Renal cortical epithelial cell (primary cell): ENCODE measurements around the gene POU6F2. TPM values are rescaled to one million over a fixed set of nuclear protein-coding genes. Genes with fewer than 3 reads are reported as not detected.

Experiments used
- DNase-seq: peaks from one replicate; pipeline ENCODE4 v3.0.0-alpha.2; 2011; ENCODE audit warnings: low read depth
- total RNA-seq: library from RNA; depleted of rRNA; stranded (reverse); fragments of >200 nt; gene quantifications from 2 replicates; pipeline ENCODE4 v1.2.3, GENCODE V29; 2014

POU6F2 gene
- total RNA-seq, 1 donor from 2014 or later = not detected

DNA sequence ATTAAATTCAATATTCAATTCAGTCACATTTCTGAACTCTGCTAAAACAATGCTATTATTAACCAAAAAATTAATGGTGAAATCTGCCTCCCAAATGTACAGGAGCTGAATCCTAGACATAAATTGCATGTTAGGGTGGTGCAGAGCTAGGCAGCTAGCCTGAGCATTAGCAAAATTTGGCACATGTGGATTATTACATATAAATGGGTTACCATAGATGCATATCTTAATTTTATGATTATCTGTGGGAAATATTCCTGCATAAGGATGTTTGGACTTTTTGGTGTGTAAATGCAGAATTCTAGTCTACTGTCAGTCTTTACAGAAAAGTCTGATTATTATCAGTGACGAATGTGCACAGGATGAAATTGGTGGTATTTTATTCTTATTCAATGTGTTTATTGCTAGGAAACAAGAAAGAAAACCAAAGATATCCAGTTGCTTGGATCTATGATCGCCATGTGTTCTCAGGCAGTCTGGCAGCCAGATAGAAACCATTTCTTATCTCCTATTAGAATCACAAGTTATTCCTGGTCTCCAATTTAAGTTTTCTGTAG, 150.7 kb downstream of the POU6F2 start:
- DNase-seq = no peak

DNA sequence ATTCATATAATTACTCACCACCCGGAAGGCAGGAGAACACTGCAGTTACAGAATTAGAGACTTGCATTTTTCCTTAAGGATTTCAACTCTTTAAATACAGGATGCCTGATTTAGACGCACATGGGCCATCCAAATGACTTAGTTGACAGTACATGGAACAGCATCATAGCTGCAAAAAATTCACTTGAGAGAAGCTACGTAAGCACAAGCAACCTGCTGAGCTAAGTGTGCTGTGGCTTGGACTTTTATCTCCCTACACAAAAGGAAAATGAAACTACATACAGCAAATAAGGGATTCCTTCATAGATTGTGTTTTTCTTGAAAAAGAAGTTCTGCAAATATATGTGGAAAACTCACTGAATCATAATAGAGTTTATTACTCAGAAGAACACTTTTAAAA, 152.6 kb downstream of the POU6F2 start:
- peak; percentile 9 for DNase-seq

DNA sequence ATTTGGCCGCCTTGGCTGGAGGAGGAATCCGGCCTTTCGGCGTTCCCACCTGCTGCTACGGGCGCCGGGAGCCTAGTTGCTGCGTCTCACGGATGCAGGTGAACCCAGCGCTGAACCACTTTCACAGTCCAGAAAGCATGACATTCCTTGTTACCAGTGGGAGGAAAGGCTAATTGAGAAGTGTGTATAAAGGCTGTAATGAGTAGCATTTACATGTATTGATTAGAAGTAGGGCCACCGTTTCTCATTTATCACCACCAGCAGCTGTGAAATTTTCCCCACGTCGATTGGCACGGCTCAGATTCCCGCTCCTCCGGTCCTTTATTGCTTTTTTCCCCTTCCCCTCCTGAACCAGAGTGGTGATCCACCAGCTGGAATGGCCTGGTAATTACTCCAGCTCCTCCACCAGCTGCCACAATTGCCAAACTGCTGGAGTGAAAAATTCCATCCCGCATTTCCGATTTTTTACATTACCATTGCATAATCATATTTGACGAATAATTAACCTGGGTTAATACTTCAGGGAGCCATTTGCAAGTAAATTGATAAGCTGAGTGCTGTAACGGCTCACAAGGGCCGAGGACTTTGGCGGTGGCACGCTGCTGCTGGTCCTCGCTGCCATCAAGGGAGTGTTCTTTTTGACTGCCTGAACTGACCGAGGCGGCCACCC, 153.3 kb downstream of the POU6F2 start:
- peak; percentile 57 for DNase-seq

DNA sequence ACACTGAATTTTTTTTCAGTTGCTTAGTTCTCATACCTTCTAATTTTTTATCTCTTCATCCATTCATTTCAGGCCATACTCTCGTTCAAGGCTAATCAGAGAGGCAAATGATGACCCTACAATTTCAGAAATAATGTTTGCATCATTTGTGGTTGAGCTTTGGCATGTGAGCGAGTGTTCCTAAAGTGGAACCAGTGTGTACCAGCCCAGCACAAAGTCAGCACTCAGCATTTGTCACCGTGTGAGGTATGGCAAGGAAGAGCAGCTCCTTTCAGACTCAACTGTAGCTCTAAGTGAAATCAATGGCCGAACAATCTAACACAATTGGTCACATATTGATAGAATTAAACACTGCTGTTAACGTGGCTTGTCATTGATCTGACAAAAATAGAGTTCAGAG, 154.6 kb downstream of the POU6F2 start:
- DNase-seq = no peak

DNA sequence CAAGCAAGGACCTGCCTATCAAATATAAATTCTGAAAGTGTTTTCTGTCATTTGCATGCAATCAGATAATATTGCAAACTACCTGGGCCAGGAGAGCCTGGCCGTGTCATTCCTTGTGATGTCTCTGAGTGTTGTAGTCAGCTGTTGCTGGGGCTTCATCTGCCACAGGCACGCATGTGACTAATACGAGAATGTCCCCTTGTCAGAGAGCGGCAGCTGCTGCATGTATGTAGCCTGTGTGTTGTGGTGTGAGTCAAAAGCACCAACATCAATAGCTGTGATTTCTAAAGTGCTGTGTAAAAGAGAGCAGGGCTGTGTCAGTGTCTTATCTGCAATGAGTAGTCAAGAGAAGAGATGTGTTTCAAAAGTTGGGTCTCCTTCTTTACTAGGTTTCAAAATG, 155.4 kb downstream of the POU6F2 start:
- DNase-seq = no peak

DNA sequence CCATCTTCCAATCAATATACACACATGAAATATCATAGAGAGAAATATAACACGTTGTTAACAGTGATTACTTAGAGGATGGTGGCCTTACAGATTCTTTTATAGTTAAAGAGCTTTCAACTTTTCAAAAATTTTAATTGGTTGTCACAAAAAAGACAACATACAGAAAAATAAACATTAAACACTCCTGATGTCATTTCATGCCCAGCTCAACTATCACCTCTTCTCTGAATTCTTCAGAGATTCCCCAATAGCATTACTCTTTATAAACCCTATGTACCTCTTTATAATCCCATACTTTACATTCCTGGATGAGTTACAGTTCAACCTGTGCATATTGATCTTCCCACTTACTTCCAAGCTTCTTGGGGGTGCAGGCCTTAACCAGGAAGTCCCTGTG, 159.8 kb downstream of the POU6F2 start:
- DNase-seq = no peak

DNA sequence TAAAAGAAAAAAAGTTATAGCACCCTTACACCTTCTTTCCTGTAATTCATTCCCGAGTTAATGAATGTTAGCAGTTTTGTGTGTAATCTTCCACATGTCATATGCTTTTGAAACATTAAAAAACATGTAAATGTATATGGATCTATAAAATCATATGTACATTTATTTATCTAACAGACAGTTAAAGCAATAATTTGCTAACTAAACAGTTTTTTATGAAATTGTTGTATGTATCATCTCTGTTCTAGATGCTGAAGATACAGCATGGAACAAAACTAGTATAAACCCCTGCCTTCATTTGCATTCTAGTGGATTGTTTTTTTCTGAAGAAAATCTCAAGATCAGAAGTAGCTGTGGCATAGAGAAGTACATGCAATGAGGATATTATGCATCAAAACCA, 165.0 kb downstream of the POU6F2 start:
- no peak for DNase-seq

DNA sequence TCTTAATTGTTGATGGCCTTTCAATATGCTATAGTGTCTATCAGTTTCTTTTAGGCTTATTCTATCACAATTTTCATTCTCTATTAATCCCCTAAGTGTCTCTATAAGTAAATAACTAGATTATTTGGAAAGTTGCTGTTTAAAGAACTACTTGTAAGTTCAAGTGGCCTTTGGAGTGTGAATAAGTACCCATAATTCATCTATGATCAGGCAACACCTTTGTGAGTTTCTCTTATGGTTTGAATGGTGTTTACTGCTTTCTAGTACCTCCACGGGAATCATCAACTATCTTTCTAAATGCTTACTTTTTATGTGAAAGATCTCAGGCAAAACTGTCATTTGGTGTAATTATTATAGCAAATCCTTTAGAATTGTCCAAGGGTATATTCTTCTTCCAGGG, 166.7 kb downstream of the POU6F2 start:
- DNase-seq = no peak

DNA sequence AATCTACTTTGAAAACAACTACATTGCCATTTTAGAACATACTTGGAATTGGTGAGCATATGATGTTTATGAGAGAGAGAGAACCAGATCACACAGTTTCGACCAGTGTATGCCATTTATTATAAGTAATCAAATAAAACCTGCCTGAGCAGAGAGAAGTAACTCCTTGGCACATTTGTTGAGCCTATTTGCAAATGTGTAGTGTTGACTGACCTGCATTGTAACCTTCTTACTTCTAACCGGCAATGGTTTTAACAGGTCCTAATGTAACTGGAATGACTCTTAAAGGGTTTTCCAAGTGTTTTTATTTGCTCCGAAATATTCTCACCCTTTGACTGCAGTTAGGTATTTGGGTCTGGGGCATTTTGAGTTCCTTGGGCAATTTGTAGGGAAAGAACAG, 167.6 kb downstream of the POU6F2 start:
- no peak for DNase-seq

DNA sequence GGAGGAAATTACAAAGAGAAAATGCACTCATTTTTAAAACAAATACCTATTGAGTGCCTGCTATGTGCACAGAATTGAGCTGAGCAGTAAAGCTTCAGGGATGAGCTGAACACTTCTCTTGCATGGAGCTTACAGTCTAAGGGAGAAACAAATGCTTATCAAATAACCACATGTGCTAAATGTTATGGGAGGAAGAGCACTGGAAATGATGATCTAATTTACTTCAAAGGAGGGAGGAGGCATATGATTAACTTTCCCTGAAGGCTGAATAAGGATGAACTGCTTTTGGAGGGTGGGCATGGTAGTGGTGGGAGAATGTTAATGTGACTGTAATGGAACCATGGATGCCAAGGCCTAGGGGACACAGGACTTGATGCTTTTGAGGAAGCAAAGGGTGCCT, 168.2 kb downstream of the POU6F2 start:
- no peak for DNase-seq

DNA sequence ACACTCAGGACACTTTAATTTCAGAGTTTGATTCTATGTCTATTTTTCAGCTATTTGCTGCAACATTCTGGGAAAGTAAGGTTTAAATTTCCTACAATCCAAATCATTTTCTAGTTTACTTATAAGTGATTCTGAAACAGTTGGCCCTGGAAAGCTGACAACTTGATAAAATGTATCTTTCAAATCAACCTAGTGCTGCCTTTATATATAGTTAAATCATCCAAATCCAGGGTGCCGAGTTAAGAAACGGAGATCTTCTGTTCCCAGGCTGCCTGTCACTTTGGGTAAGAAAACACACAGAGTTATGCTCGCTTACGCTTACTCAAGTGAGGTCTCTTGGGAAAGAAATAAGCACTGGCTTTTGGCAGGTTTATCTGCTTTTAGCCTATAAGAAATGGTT, 175.0 kb downstream of the POU6F2 start:
- no peak for DNase-seq

DNA sequence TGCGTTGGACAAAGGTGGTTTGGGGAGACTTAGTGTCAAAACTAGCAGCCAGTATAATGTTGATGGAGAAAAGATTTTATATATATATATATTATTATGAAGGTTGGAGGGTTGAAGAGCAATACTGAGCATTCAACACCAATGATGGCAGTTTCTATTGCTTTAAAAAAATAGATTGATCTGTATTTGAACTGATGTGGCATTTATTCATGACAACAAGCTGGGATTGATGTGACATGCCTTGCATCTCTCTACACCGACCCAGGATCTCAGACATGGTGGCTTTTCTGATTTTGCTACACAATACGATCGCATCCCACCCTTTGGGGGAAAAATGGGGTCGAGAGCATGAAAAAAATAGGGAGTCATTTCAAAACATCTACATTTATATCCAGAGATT, 175.4 kb downstream of the POU6F2 start:
- DNase-seq = no peak

DNA sequence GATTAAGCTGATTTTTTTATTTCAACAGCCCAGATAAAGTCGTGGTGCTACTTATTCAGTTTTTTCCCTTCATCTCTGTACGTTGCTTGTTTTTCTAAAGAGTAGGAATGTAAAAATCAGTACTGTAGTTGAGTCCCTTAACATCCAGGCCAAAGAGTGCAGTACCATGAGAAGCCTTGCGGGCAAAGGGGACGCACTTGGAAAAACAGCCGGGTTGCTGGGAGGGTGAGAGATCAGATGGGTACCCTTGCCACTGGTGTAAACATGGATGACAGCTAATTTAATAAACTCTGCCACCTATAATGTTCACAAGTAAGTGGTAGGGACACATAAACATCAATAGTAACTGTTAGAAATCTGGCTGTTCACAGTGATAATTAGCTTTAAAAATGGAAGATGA, 175.9 kb downstream of the POU6F2 start:
- DNase-seq = no peak

DNA sequence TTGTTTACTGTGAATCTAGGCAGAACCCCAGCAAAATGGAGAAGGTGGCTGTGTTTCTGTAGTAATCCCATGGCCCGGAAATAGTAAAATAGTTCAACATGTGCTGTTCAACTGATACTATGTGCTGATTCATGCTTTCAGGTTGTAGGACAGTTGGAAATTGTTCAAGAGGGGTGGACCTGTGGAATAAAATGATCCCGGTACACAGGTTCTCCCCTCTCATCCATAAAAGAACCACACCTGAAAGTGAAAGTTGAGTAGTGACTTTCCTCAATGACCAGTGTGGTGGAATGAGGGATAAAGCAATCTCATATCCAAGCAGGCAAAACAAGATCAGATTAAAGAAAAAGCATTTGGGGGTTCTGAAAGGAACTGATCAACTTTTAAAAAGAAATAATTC, 177.1 kb downstream of the POU6F2 start:
- DNase-seq = peak; percentile 3

DNA sequence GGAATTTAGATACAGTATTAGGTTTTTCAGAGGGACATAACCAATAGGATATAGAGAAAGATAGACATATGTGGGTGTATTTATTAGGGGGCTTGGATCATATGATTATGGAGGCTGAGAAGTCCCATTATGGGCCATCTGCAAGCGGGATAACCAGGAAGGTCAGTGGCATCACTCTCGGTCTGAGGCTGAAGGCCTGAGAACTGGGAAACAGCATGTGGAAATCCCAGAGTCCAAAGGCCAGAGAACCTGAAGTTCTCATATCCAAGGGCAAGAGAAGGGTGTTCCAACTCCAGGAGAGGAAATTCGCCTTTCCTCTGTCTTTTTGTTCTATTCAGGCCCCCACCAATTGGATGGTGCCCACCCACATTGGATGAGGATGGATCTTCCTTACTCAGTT, 180.7 kb downstream of the POU6F2 start:
- no peak for DNase-seq

DNA sequence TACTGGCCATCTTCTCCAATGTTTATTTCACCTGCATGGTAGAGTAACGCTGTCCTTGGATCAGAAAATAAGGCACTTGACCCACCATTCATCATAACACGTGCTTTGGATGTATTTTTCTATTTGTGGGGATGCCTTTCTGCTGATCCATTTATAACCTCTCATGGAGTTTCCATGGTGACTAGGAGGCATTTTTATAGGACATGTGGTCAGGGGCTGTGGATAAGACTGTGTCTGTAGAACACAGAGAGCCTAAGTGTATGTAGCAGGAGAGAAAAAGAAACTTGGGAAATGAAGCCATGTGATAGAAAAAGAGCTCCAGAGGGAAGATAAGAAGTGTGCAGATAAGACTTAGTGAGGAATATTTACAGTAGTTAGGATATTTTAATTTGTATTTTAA, 184.2 kb downstream of the POU6F2 start:
- no peak for DNase-seq

DNA sequence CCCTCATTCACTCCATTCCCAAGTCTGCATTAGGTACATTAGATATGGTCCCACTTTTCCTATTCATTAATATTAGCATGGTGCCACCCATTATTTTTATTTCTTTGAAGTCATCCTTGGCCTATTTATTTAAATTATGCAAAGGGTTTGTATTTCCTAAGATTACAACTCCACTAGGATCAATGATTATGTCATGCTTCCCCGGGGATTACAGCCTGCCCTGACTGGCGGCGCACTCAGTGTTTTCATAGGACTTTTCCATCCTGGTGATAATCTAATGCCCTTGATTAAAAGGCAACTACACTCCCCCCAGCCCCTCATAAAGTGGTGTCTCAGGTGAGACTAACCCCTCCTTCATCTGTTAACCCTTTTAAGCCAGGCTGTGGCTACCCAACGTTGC, 187.2 kb downstream of the POU6F2 start:
- no peak for DNase-seq

DNA sequence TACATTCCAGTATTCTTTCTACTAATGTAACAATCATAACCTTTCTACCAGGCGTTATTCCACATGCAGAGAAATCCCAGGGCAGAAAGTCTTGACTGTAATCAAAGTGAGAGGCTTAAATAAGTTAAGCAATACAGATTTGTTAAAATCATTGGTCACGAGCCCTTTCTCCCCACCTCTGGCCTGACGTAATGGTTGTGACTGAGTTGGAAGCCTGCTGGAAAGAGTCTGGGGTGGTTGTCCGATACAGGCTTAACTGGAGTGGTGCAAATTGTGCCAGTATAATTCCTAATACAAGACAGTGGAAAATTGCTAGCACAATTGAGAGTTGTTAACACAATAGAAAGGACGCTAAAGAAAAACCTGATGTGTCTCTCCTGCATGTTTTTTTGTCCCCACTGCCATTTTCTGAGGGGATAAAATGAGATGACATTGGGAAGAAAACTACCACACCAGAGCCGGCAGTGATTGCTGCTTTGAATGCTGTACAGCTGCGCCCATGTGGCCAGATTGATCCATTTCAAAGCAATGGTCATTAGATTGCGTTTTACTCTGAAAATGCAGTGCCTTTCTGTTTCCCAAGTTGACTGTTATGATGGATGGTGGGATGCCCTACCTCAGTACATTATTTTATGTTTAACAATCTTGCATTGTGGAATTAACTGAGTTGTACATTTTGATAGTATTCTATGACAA, 190.8 kb downstream of the POU6F2 start:
- DNase-seq = no peak

DNA sequence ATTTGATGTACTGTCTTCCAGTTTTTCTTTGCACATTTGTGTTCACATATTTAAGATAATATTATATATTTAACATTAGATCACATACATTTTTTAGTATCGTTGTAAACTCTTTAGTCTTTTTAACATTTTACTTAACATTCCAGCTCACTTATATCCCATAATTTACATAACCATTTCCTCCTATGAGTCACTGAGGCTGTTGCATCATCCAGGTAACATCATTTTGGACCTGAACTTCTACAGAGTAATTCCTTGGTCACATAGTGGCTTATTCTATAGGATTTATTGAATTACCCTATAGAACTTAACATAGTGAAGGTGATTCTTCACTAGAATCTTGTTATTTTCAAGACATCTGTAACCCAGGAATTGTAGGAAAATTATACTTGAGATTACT, 194.4 kb downstream of the POU6F2 start:
- peak; percentile 43 for DNase-seq

DNA sequence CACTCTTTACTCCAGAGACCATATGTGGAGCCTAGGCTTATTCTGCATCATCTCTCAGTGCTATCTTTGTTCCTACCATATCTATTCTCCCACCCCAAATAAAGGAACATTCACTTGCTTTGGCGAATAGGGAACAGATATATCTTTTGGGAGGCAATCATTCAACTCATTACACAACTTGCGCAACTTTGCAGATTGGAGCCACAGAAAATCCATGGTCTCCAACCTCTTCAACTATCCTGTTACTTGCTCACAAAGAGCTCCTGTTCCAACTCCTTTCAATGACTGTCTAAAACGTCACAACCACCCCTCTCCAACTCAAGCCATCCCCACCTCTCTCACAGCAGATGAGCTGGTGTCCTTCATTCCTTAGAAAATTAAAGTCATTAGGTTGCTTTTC, 203.7 kb downstream of the POU6F2 start:
- no peak for DNase-seq

DNA sequence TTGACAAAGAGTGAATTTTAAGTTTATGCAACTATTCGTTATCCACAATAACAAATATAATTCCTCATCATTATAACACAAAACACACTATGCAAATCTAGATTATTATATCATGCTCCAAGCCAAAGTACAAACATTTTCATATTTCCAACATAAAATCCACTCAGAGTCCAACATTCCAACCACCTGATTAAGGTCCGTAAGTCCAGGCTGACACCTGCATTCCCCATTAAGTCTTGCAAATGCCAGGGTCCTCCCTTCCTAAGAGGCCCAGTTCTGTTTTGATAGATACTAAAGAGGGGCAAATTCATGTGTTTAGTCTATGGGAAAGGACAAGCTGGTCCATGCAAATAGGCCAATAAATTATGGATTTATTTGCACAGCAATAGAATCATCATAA, 206.1 kb downstream of the POU6F2 start:
- DNase-seq = no peak

DNA sequence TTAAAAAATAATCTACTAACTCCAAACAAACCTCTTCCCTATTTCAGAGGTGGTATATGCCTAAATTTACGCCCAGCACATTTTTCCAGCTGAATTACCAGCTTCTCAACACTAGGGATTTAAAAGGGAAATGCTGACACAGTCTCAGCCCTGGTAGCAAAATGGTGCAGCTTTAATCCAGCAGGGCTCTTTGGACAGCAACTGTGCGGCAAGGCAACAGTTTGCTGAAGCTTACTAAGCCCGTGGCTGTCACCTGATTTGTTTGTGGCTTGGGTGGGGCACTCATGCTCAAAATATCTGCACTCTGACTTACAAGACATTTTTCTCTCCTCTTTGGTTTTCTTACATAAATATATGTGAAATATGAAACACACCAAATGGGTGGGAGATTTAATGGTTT, 206.7 kb downstream of the POU6F2 start:
- DNase-seq = no peak

DNA sequence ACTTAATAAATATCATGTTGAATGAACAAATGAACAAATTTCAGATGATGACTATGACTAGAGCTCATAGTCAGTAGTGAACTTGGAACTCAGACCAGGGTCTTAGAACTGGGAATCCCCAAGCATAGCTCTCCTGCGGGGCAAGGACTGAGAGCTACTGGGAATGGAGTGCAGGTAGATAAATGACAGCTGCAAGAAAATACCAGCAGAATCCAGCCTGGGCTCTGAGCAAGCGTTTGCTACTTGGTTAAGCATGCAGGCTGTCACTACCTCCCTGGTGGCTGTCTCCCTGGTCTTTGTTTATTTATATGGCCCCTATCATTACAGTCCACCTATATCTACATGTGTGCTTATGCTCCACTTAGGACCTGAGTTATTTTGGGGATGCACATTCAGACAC, 208.4 kb downstream of the POU6F2 start:
- no peak for DNase-seq

DNA sequence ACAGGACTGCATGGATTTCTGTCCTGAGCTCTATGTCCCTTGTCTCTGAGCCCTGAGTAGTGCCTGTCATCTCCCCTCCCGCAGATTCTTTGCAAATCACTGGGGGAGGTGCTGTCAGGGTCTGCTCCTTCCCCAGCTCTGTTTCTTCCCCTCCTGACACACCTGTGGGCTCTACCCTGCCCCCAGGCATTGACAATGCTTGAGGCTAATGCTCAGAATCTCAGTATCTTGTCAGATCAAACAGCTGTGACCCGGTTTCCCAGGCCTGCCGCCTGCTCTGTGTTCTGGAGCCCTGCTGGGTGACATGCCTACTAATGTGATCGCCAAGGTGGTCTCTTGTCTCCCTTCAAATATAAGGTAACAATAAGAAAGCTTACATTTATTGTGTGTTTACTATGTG, 209.0 kb downstream of the POU6F2 start:
- no peak for DNase-seq
